IMR-90 (cell line): ENCODE data around the gene OPTC. TPM values are rescaled to one million over a fixed set of nuclear protein-coding genes. Genes with fewer than 3 reads are reported as not detected.

Experiments used
- ATAC-seq: fragments of 200-7000 bp; cut with Tn5 transposase; 2 replicates; pipeline ENCODE4 v1.9.1; 2020; ENCODE audit warnings: low read depth, mild to moderate bottlenecking, moderate library complexity
- BruUV-seq: library from RNA; stranded (reverse); fragments of 400-500 nt; replicated peaks from 2 replicates; lab custom pipeline; 2021; lab: Mats Ljungman, UMichigan
- CTCF ChIA-PET: fragments of 300-600 bp; formaldehyde crosslinking; extraction: SDS; loops from one replicate; lab custom pipeline; 2021; ENCODE audit warnings: antibody characterized with exemption; lab: Yijun Ruan, JAX
- POLR2A ChIA-PET: fragments of 300-600 bp; sonication (Branson Sonifier 250); formaldehyde crosslinking; loops from one replicate; lab custom pipeline; 2022; ENCODE audit warnings: antibody characterized with exemption; ENCODE audit not compliant: unreplicated experiment; lab: Charles Lee
- DNase-seq: peaks from one replicate; pipeline ENCODE4 v3.0.0; 2013
- H2AFZ ChIP-seq: replicated peaks from 2 replicates; pipeline ENCODE3; 2013; ENCODE audit warnings: low read length, mild to moderate bottlenecking; ENCODE audit not compliant: poor library complexity
- H2AK5ac ChIP-seq: 2 replicates; pipeline ENCODE4 v1.6.1; 2013; ENCODE audit warnings: low read depth, low read length, inconsistent platforms
- H2AK9ac ChIP-seq: replicated peaks from 2 replicates; pipeline ENCODE3; 2013; ENCODE audit warnings: mild to moderate bottlenecking, low read depth, low read length, moderate library complexity; ENCODE audit not compliant: poor library complexity
- H2BK120ac ChIP-seq: 2 replicates; pipeline ENCODE4 v1.6.1; 2013; ENCODE audit warnings: low read depth, low read length, inconsistent platforms
- H2BK15ac ChIP-seq: 3 replicates; pipeline ENCODE4 v1.6.1; 2013; ENCODE audit warnings: low read depth, low read length, inconsistent platforms
- H2BK20ac ChIP-seq: 2 replicates; pipeline ENCODE4 v1.6.1; 2013; ENCODE audit warnings: low read depth, mild to moderate bottlenecking, inconsistent platforms, low read length, moderate library complexity
- H2BK5ac ChIP-seq: 2 replicates; pipeline ENCODE4 v1.6.1; 2013; ENCODE audit warnings: mild to moderate bottlenecking, low read depth, low read length, inconsistent platforms; ENCODE audit not compliant: poor library complexity, severe bottlenecking
- H3K14ac ChIP-seq: replicated peaks from 2 replicates; pipeline ENCODE4 v1.6.1; 2013; ENCODE audit warnings: low read depth, low read length, inconsistent platforms
- H3K18ac ChIP-seq: 2 replicates; pipeline ENCODE4 v1.6.1; 2013; ENCODE audit warnings: low read depth, low read length, control low read depth
- H3K23ac ChIP-seq: 2 replicates; pipeline ENCODE4 v1.6.1; 2013; ENCODE audit warnings: low read depth, low read length, inconsistent platforms
- H3K27ac ChIP-seq: 2 replicates; pipeline ENCODE4 v1.5.1; 2013; ENCODE audit warnings: mild to moderate bottlenecking, control low read depth, low read length; ENCODE audit not compliant: insufficient read depth
- H3K27me3 ChIP-seq: 2 replicates; pipeline ENCODE4 v1.6.1; 2013; ENCODE audit warnings: low read length; ENCODE audit not compliant: control insufficient read depth, insufficient read depth
- H3K36me3 ChIP-seq: 2 replicates; pipeline ENCODE4 v1.6.1; 2013; ENCODE audit warnings: low read length, mixed read lengths; ENCODE audit not compliant: control insufficient read depth, insufficient read depth
- H3K4ac ChIP-seq: 2 replicates; pipeline ENCODE4 v1.6.1; 2013; ENCODE audit warnings: low read depth, low read length, inconsistent platforms
- H3K4me1 ChIP-seq: 2 replicates; pipeline ENCODE4 v1.6.1; 2013; ENCODE audit warnings: low read length, mixed read lengths; ENCODE audit not compliant: control insufficient read depth, insufficient read depth
- H3K4me2 ChIP-seq: 2 replicates; pipeline ENCODE4 v1.6.1; 2013; ENCODE audit warnings: low read depth, mild to moderate bottlenecking, control low read depth, low read length, moderate library complexity
- H3K4me3 ChIP-seq: 2 replicates; pipeline ENCODE4 v1.5.1; 2013; ENCODE audit warnings: low read depth, mild to moderate bottlenecking, control low read depth, low read length, moderate library complexity; ENCODE audit not compliant: insufficient read depth
- H3K56ac ChIP-seq: 2 replicates; pipeline ENCODE4 v1.6.1; 2013; ENCODE audit warnings: low read length, inconsistent platforms; ENCODE audit not compliant: insufficient read depth; ENCODE audit errors: extremely low read depth
- H3K79me1 ChIP-seq, 2 experiments: 2 replicates each; pipeline ENCODE4 v1.6.1; 2013; ENCODE audit warnings: low read length in 2 of 2, inconsistent platforms in 1 of 2, low read depth in 1 of 2
- H3K9ac ChIP-seq: 2 replicates; pipeline ENCODE4 v1.6.1; 2013; ENCODE audit warnings: low read depth, low read length, control low read depth
- H3K9me1 ChIP-seq: 2 replicates; pipeline ENCODE4 v1.6.1; 2013; ENCODE audit warnings: low read length, inconsistent platforms; ENCODE audit not compliant: insufficient read depth
- H3K9me3 ChIP-seq: 2 replicates; pipeline ENCODE4 v1.6.1; 2013; ENCODE audit warnings: low read length; ENCODE audit not compliant: control insufficient read depth, insufficient read depth
- H4K20me1 ChIP-seq: 2 replicates; pipeline ENCODE4 v1.6.1; 2013; ENCODE audit warnings: low read length, inconsistent platforms; ENCODE audit not compliant: insufficient read depth
- H4K5ac ChIP-seq: 2 replicates; pipeline ENCODE4 v1.6.1; 2013; ENCODE audit warnings: mild to moderate bottlenecking, low read depth, low read length, control low read depth
- H4K8ac ChIP-seq, 2 experiments: 2 replicates each; pipeline ENCODE4 v1.6.1; 2013; ENCODE audit warnings: low read depth in 2 of 2, low read length in 2 of 2, control low read depth in 1 of 2, inconsistent platforms in 1 of 2
- H4K91ac ChIP-seq: 2 replicates; pipeline ENCODE4 v1.6.1; 2013; ENCODE audit warnings: low read depth, low read length, inconsistent platforms; ENCODE audit not compliant: insufficient read depth
- MAFK ChIP-seq: IDR thresholded peaks from 2 replicates; pipeline ENCODE4 v1.6.1; 2012; ENCODE audit warnings: low read depth, low read length, improper control_type of control experiment
- WGBS, 2 experiments: methylation state at CpG; one replicate each; pipeline versions ENCODE4 v1.1.5 to v1.1.7; 2013; ENCODE audit warnings: missing lambda C conversion rate in 2 of 2; ENCODE audit not compliant: insufficient read length in 1 of 2; ENCODE audit errors: extremely low coverage in 2 of 2; 5-methylcytosine and 5-hydroxymethylcytosine counted together
- dilution Hi-C: fragments of 300-500 bp; cut with HindIII; formaldehyde crosslinking; loops from one replicate; pipeline ENCODE4 v1.14.3; 2018; ENCODE audit warnings: low sequenced_read_pairs; ENCODE audit not compliant: unreplicated experiment
- in situ Hi-C: fragments of 300-500 bp; cut with MboI; formaldehyde crosslinking; loops from 3 replicates; pipeline ENCODE4 v1.14.3; 2019; ENCODE audit warnings: low sequenced_read_pairs, inconsistent platforms, mixed read lengths
- intact Hi-C: fragments of 100-400 bp; cut with micrococcal nuclease; formaldehyde crosslinking; loops from 2 replicates; pipeline ENCODE4 v1.10.0; 2022
- polyA plus RNA-seq, 3 experiments: library from polyadenylated mRNA; depleted of rRNA; stranded (reverse); fragments of >200 nt; gene quantifications; 2 replicates each; pipeline ENCODE4 v1.2.3, GENCODE V29; 2012; ENCODE audit warnings: low replicate concordance in 1 of 3
- total RNA-seq: library from RNA; depleted of rRNA; stranded (reverse); fragments of >200 nt; gene quantifications from 2 replicates; pipeline ENCODE4 v1.2.3, GENCODE V29; 2012

Gene OPTC
- total and polyA plus RNA-seq, 2 of the 4 experiments (the other 2 are of a cell fraction): not detected

DNA sequence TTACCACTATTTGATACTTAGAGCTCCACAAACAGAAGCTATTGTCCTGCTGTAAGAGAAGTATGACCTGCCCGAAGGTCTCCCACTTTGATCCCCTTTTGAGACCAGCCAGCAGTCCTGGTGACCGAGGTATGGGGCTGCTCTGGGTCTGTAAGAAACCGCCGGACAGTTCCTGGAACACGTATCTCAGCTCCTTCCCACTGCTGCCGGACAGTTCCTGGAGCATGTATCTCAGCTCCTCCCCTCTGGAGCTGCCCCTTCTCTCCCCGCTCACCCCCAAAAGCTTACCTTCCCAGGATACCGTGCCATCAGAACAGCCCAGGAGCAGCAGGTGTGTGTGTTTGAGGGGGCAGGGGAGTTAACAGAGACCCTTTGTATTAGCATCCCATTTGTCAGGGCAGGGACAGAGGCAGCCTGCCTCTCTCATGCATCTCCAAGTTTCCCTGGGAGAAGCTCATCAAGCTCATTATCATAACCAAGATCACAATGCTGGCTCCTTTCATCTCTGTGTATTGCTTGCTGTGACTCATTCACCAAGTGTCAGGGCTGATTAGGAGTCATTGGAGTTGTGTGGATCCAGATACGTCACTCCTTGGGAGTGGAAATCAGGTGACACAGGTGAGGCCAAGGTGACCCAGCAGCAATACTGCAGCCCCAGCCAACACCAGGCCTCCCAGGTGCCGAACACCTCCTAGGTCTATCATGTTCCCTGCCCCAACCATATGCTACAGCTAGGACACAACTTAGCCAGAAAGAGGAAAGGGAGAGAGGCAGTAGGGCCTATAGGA lies 25.3 kb downstream of the OPTC start:
- no peak overlapping the region for H3K27ac ChIP-seq
- no peak for TF ChIP-seq MAFK
- intact Hi-C loops: no loop called here
- in situ Hi-C loops: no loop called here
- peak overlapping the region; percentile 76 for H2AK5ac ChIP-seq
- H3K9ac ChIP-seq: no peak overlapping the region
- 78% methylated on average over 4 of the region's 10 CpGs; no CpG with 5 or more reads in 1 of the 2 experiments for WGBS, 2 experiments
- no peak overlapping the region for H2AFZ ChIP-seq
- no peak overlapping the region for H3K4ac ChIP-seq
- H4K20me1 ChIP-seq: no peaks in the 10 kb centered on the region
- H3K4me3 ChIP-seq: no peak overlapping the region
- H4K91ac ChIP-seq: no peak overlapping the region; the same call in 1 of the 2 replicates
- no peak overlapping the region for H2BK5ac ChIP-seq
- no peak overlapping the region for H2BK15ac ChIP-seq
- dilution Hi-C loops: no loop called here
- no peak overlapping the region for H3K18ac ChIP-seq
- H3K9me1 ChIP-seq: peaks cover 22% of the 10 kb centered on the region
- H2BK120ac ChIP-seq: peak overlapping the region; percentile 74; the same call in 1 of the 2 replicates
- ATAC-seq: no peak
- no peak overlapping the region for H3K23ac ChIP-seq
- no peak overlapping the region for H3K56ac ChIP-seq
- ChIA-PET POLR2A (no interaction called here), CTCF (no interaction called here)
- no peak for DNase-seq
- H3K79me1 ChIP-seq: peaks cover 0 to 9% of the 10 kb centered on the region in 2 experiments; a peak in 2 of 4 replicates
- H3K9me3 ChIP-seq: no peaks in the 10 kb centered on the region
- peak overlapping the region; percentile 14; the same call in 1 of the 2 replicates for H3K14ac ChIP-seq
- H3K4me2 ChIP-seq: no peak overlapping the region
- no peak overlapping the region; the same call in 1 of the 2 replicates for H2BK20ac ChIP-seq
- peaks cover 14% of the 10 kb centered on the region for H3K4me1 ChIP-seq
- H3K36me3 ChIP-seq: no peaks in the 10 kb centered on the region
- H4K5ac ChIP-seq: no peak overlapping the region
- BruUV-seq: no TSS peak
- no peaks in the 10 kb centered on the region for H3K27me3 ChIP-seq
- no peak overlapping the region for H4K8ac ChIP-seq
- no peak overlapping the region for H2AK9ac ChIP-seq
